Measurements from ENCODE around the gene SORL1.

Gene SORL1

GRCh38 chr11:121451178-121451985, 732 bp upstream of the SORL1 start:
- no peak for DNase-seq

- no peak for DNase-seq
Observed at GRCh38 chr11:121452609-121453150, 566 bp downstream of the SORL1 start, which contains the start of gene SORL1-AS1. Gene SORL1-AS1 (minus strand): TSS chr11:121452967.

- no peak for DNase-seq
Observed at GRCh38 chr11:121453589-121454299, 1.6 kb downstream of the SORL1 start.

- no peak for DNase-seq
Observed at GRCh38 chr11:121455115-121455514, 3.0 kb downstream of the SORL1 start.

- DNase-seq, result no peak
Observed at GRCh38 chr11:121456151-121456550, 4.0 kb downstream of the SORL1 start.

- DNase-seq, result no peak
Observed at GRCh38 chr11:121456816-121457431, 4.8 kb downstream of the SORL1 start.

- no peak for DNase-seq
Observed at GRCh38 chr11:121458551-121458950, 6.4 kb downstream of the SORL1 start.

GRCh38 chr11:121459413-121460017, 7.4 kb downstream of the SORL1 start:
- DNase-seq, result no peak

- no peak for DNase-seq
Observed at GRCh38 chr11:121460941-121461514, 8.9 kb downstream of the SORL1 start.

- DNase-seq, result no peak
Observed at GRCh38 chr11:121461843-121462242, 9.7 kb downstream of the SORL1 start.

GRCh38 chr11:121463689-121464335, 11.7 kb downstream of the SORL1 start:
- no peak for DNase-seq

- DNase-seq, result no peak
Observed at GRCh38 chr11:121464352-121464946, 12.3 kb downstream of the SORL1 start.

- DNase-seq, result no peak
Observed at GRCh38 chr11:121465709-121466062, 13.6 kb downstream of the SORL1 start.

GRCh38 chr11:121466063-121466794, 14.1 kb downstream of the SORL1 start:
- DNase-seq, result no peak

- DNase-seq, result no peak
Observed at GRCh38 chr11:121467471-121467870, 15.4 kb downstream of the SORL1 start.

- no peak for DNase-seq
Observed at GRCh38 chr11:121467965-121468364, 15.9 kb downstream of the SORL1 start.

GRCh38 chr11:121469910-121470309, 17.8 kb downstream of the SORL1 start:
- DNase-seq, result no peak

GRCh38 chr11:121471167-121471566, 19.1 kb downstream of the SORL1 start:
- DNase-seq, result no peak

- DNase-seq, result no peak
Observed at GRCh38 chr11:121472312-121472711, 20.2 kb downstream of the SORL1 start.

GRCh38 chr11:121473064-121473777, 21.1 kb downstream of the SORL1 start:
- DNase-seq, result no peak

Data from GOT3 (cell line).